Islet precursor cell (in vitro differentiated cells): ENCODE results near the gene FAM9A.
"Not testable (repeated sequence)": the region's sequence is repeated elsewhere in the genome, so short reads cannot be mapped to it uniquely, and the experiment has no call there.

Source experiments
- DNase-seq: peaks from one replicate; pipeline ENCODE4 v3.0.0-alpha.2; 2018

Gene FAM9A

GRCh38 chrX:8800351-8800750 lies 832 bp downstream of the FAM9A start:
- DNase-seq: not testable (repeated sequence)

GRCh38 chrX:8799281-8799680 lies 1.9 kb downstream of the FAM9A start:
- DNase-seq: not testable (repeated sequence)

- DNase-seq: not testable (repeated sequence)
These were observed 2.5 kb downstream of the FAM9A start for GRCh38 chrX:8798702-8799101.

GRCh38 chrX:8787119-8787518 lies 14.1 kb downstream of the FAM9A start:
- DNase-seq: not testable (repeated sequence)

GRCh38 chrX:8784162-8784561 lies 17.0 kb downstream of the FAM9A start:
- DNase-seq: no peak

GRCh38 chrX:8783714-8784098 lies 17.5 kb downstream of the FAM9A start:
- DNase-seq: no peak

GRCh38 chrX:8783097-8783713 lies 18.0 kb downstream of the FAM9A start:
- no peak for DNase-seq

GRCh38 chrX:8782595-8782994 lies 18.6 kb downstream of the FAM9A start:
- DNase-seq: no peak

GRCh38 chrX:8781921-8782320 lies 19.3 kb downstream of the FAM9A start:
- DNase-seq: not testable (repeated sequence)

- no peak for DNase-seq
These were observed 28.1 kb downstream of the FAM9A start for GRCh38 chrX:8773117-8773516.

- DNase-seq: no peak
These were observed 41.2 kb downstream of the FAM9A start for GRCh38 chrX:8760021-8760420.

GRCh38 chrX:8758706-8759105 lies 42.5 kb downstream of the FAM9A start:
- not testable (repeated sequence) for DNase-seq

GRCh38 chrX:8757609-8758389 lies 43.4 kb downstream of the FAM9A start:
- DNase-seq: not testable (repeated sequence)

GRCh38 chrX:8755813-8756212 lies 45.4 kb downstream of the FAM9A start:
- no peak for DNase-seq

GRCh38 chrX:8755116-8755515 lies 46.1 kb downstream of the FAM9A start:
- no peak for DNase-seq

- no peak for DNase-seq
These were observed 51.5 kb downstream of the FAM9A start for GRCh38 chrX:8749697-8750096.

GRCh38 chrX:8748855-8749254 lies 52.3 kb downstream of the FAM9A start:
- DNase-seq: no peak

GRCh38 chrX:8743126-8743732 lies 58.0 kb downstream of the FAM9A start:
- DNase-seq: peak; percentile 75

- DNase-seq: no peak
These were observed 59.2 kb downstream of the FAM9A start for GRCh38 chrX:8741981-8742380.
